ENCODE data around the gene ANGPTL4.
"Not testable (repeated sequence)": the region's sequence is repeated elsewhere in the genome, so short reads cannot be mapped to it uniquely, and the experiment has no call there.

Gene ANGPTL4

DNA sequence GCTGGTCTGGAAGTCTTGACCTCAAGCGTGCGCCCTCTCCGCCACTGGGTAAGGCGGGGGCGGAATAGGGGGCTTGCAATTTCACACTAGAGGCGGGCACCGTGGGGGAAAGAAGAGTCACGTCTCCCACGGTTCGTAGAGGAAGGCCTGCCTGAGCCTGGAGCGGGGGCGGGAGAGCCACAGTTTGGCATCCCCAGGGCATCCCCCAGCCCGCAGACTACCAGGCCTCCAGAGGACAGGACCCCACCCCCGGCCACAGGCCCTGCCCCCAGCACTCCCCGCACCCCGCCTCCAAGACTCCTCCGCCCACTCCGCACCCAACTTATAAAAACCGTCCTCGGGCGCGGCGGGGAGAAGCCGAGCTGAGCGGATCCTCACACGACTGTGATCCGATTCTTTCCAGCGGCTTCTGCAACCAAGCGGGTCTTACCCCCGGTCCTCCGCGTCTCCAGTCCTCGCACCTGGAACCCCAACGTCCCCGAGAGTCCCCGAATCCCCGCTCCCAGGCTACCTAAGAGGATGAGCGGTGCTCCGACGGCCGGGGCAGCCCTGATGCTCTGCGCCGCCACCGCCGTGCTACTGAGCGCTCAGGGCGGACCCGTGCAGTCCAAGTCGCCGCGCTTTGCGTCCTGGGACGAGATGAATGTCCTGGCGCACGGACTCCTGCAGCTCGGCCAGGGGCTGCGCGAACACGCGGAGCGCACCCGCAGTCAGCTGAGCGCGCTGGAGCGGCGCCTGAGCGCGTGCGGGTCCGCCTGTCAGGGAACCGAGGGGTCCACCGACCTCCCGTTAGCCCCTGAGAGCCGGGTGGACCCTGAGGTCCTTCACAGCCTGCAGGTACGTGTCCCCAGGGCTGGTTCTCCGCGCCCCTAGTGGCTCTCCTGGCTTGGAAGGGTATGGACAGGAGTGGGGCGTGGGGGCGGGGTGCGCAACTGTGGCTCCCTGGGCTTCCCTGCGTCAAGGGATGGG is at the start of gene ANGPTL4:
Gene ANGPTL4 (plus strand): TSS at position 353 of the 969 bp plus-strand sequence. CDS start 167 bp downstream, at position 520.
- H3K36me3 Mint-ChIP-seq: no peaks in the 10 kb centered on the region
- no peak within 1 kb of the TSS for H3K27ac Mint-ChIP-seq
- H3K9me3 Mint-ChIP-seq: no peaks in the 10 kb centered on the region
- no peak for DNase-seq (ENCODE audit: low spot score in 2 of 2)
- peaks cover 30% of the 10 kb centered on the region for H3K27me3 Mint-ChIP-seq
- H3K4me1 Mint-ChIP-seq: peaks cover 13% of the 10 kb centered on the region
- peak within 1 kb of the TSS; percentile 58 for H3K4me3 Mint-ChIP-seq
- peak; percentile 42 for ATAC-seq (ENCODE audit: low read depth)

DNA sequence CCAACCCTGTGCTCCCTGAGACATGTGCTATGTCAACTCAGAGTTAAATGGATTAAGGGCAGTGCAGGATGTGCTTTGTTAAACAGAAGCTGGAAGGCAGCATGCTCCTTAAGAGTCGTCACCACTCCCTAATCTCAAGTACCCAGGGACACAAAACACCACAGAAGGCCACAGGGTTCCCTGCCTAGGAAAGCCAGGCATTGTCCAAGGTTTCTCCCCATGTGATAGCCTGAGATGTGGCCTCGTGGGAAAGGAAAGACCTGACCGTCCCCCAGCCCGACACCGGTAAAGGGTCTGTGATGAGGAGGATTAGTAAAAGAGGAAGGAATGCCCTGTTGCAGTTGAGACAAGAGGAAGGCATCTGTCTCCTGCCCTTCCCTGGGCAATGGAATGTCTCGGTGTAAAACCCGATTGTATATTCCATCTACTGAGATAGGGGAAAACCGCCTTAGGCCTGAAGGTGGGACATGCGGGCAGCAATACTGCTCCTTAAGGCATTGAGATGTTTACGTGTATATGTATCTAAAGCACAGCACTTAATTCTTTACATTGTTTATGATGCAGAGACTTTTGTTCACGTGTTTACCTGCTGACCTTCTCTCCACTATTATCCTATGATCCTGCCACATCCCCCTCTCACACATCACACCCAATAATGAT is 48.8 kb upstream of the ANGPTL4 start:
- H3K36me3 Mint-ChIP-seq: peaks cover 13% of the 10 kb centered on the region
- not testable (repeated sequence) for ATAC-seq (ENCODE audit: low read depth); DNase-seq (ENCODE audit: low spot score in 2 of 2); H3K4me3 Mint-ChIP-seq; H3K4me1 Mint-ChIP-seq; H3K9me3 Mint-ChIP-seq; H3K27me3 Mint-ChIP-seq; H3K27ac Mint-ChIP-seq

- no peak overlapping the region for H3K4me3 Mint-ChIP-seq
- no peak overlapping the region for H3K27ac Mint-ChIP-seq
- no peaks in the 10 kb centered on the region for H3K9me3 Mint-ChIP-seq
- DNase-seq (ENCODE audit: low spot score in 2 of 2) (no peak), ATAC-seq (ENCODE audit: low read depth) (no peak)
- H3K27me3 Mint-ChIP-seq: no peaks in the 10 kb centered on the region
- H3K36me3 Mint-ChIP-seq: peaks cover 11% of the 10 kb centered on the region
- H3K4me1 Mint-ChIP-seq: peaks cover 10% of the 10 kb centered on the region
Measured at GRCh38 chr19:8316351-8317125, 47.4 kb upstream of the ANGPTL4 start.

- DNase-seq (ENCODE audit: low spot score in 2 of 2); H3K27me3 Mint-ChIP-seq; ATAC-seq (ENCODE audit: low read depth); H3K27ac Mint-ChIP-seq; H3K36me3 Mint-ChIP-seq; H3K9me3 Mint-ChIP-seq; H3K4me3 Mint-ChIP-seq: not testable (repeated sequence)
- H3K4me1 Mint-ChIP-seq: peaks cover 18% of the 10 kb centered on the region
Measured at GRCh38 chr19:8318835-8319234, 45.1 kb upstream of the ANGPTL4 start.

DNA sequence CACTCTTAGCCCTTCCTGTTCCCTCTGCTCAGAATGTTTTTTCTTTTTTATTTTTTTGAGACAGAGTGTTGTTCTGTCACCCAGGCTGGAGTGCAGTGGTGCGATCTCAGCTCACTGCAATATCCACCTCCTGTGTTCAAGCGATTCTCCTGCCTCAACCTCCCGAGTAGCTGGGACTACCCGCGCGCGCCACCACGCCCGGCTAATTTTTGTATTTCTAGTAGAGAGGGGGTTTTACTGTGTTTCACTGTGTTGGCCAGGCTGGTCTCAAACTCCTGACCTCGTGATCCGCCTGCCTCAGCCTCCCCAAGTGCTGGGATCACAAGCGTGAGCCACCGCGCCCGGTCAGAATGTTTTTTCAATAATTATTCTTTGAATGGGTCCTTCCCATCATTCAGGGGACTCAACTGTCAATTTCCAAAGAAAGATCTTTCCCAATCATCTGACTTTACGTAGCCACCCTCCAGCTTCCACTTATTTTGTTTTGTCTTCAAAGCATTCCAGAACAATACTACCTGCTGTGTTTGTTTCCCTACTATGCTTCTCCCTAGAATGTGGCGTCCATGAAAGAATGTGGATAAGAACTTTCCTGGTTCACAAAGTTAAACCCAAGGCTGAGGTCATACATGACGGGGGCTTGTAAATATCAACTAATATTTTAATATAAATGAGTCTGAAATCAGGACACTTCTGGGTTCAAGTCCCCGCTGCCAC is 44.0 kb upstream of the ANGPTL4 start:
- no peak for DNase-seq (ENCODE audit: low spot score in 2 of 2)
- Mint-ChIP-seq H3K27ac (peak overlapping the region; percentile 99), H3K27me3 (no peaks in the 10 kb centered on the region), H3K36me3 (peaks cover 8% of the 10 kb centered on the region), H3K4me3 (peak overlapping the region; percentile 100), H3K4me1 (peaks cover 18% of the 10 kb centered on the region), H3K9me3 (no peaks in the 10 kb centered on the region)
- ATAC-seq (ENCODE audit: low read depth): no peak

- Mint-ChIP-seq H3K4me3 (peak overlapping the region; percentile 100), H3K4me1 (peaks cover 18% of the 10 kb centered on the region), H3K27ac (peak overlapping the region; percentile 99), H3K36me3 (peaks cover 4% of the 10 kb centered on the region), H3K9me3 (no peaks in the 10 kb centered on the region), H3K27me3 (no peaks in the 10 kb centered on the region)
- DNase-seq (ENCODE audit: low spot score in 2 of 2) (no peak), ATAC-seq (ENCODE audit: low read depth) (no peak)
Measured at GRCh38 chr19:8320564-8321066, 43.3 kb upstream of the ANGPTL4 start.

DNA sequence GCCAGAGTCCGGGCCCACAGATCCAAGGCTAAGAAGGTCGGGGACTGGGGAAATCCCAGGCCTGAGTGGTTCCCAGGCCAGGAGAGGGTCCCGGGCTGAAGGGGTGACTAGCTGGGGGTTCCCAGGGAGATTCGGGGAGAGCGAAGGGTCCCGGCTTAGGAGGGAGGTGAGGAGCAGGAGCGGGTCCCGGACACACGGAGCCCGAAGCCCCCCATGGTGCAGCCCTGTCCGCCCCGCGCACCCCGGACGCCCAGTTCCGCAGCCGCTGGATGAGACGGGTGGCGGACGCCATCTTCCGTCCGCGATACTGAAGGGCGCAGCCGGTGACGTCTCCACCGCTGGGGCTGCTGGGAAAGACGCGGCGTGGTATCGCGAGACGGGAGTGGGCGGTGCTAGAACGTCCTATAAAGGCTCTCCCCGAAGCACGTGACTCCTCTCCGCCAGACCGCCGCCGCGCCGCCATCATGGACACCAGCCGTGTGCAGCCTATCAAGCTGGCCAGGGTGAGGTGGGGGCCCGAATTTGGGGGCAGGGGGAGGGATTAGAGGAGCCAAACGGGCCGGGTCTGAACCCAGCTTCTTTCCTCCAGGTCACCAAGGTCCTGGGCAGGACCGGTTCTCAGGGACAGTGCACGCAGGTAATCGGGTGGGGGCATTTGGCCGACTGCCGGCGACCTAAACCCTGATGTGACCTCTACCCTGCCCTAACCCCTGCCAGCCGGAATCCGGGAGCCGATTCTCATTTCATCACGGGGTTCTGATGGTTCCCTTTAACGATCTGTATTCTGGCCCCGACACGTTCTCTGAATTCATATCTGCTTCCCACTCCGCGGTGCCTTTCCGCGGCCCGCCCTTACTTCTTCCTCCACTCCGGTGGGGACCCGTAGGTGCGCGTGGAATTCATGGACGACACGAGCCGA is 42.6 kb upstream of the ANGPTL4 start, which contains the start of the genes NDUFA7 and RPS28:
Gene NDUFA7 (minus strand): TSS at position 309 of the 919 bp plus-strand sequence. CDS start 17 bp downstream, at position 292.
Gene RPS28 (plus strand): TSS at position 430 of the 919 bp plus-strand sequence. CDS start 35 bp downstream, at position 465.
- H3K4me1 Mint-ChIP-seq: peaks cover 18% of the 10 kb centered on the region
- peak within 1 kb of the TSS; percentile 99 for H3K27ac Mint-ChIP-seq
- no peaks in the 10 kb centered on the region for H3K36me3 Mint-ChIP-seq
- no peaks in the 10 kb centered on the region for H3K9me3 Mint-ChIP-seq
- peak within 1 kb of the TSS; percentile 100 for H3K4me3 Mint-ChIP-seq
- ATAC-seq (ENCODE audit: low read depth) (peak; percentile 96), DNase-seq (ENCODE audit: low spot score in 2 of 2) (peak; percentile 96)
- H3K27me3 Mint-ChIP-seq: no peaks in the 10 kb centered on the region

GRCh38 chr19:8321986-8322637 is 41.8 kb upstream of the ANGPTL4 start:
- Mint-ChIP-seq H3K27ac (peak overlapping the region; percentile 99), H3K27me3 (peaks cover 4% of the 10 kb centered on the region), H3K9me3 (no peaks in the 10 kb centered on the region), H3K36me3 (peaks cover 2% of the 10 kb centered on the region), H3K4me1 (peaks cover 18% of the 10 kb centered on the region), H3K4me3 (peak overlapping the region; percentile 100)
- DNase-seq (ENCODE audit: low spot score in 2 of 2) (no peak), ATAC-seq (ENCODE audit: low read depth) (no peak)

- DNase-seq (ENCODE audit: low spot score in 2 of 2) (no peak), ATAC-seq (ENCODE audit: low read depth) (no peak)
- Mint-ChIP-seq H3K36me3 (peaks cover 2% of the 10 kb centered on the region), H3K27me3 (peaks cover 4% of the 10 kb centered on the region), H3K27ac (peak overlapping the region; percentile 99), H3K4me3 (peak overlapping the region; percentile 100), H3K9me3 (no peaks in the 10 kb centered on the region), H3K4me1 (peaks cover 18% of the 10 kb centered on the region)
Measured at GRCh38 chr19:8322638-8322997, 41.3 kb upstream of the ANGPTL4 start.

DNA sequence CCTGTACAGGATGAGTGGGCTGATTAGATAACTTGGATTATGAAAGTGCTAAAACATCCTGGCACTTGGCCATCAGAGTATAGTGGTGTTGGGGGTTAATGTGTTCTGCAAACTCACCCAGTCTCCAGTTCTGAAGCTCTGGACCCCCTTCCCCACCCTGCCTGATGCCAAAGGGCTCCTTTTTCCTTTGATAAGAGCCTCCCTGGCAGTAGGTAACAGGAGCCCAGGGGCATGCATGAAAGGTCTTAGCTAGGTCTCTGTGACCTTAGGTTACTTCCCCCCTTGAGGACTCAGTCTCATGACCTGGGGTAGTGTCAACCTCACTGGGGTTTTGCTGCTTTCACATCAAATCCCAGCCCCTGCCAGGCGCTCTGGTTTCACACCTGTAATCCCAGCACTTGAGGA is 40.2 kb upstream of the ANGPTL4 start:
- Mint-ChIP-seq H3K4me1 (peaks cover 18% of the 10 kb centered on the region), H3K27me3 (peaks cover 11% of the 10 kb centered on the region), H3K9me3 (no peaks in the 10 kb centered on the region), H3K36me3 (peaks cover 2% of the 10 kb centered on the region), H3K27ac (no peak overlapping the region), H3K4me3 (peak overlapping the region; percentile 14)
- no peak for ATAC-seq (ENCODE audit: low read depth)
- DNase-seq (ENCODE audit: low spot score in 2 of 2): no peak

DNA sequence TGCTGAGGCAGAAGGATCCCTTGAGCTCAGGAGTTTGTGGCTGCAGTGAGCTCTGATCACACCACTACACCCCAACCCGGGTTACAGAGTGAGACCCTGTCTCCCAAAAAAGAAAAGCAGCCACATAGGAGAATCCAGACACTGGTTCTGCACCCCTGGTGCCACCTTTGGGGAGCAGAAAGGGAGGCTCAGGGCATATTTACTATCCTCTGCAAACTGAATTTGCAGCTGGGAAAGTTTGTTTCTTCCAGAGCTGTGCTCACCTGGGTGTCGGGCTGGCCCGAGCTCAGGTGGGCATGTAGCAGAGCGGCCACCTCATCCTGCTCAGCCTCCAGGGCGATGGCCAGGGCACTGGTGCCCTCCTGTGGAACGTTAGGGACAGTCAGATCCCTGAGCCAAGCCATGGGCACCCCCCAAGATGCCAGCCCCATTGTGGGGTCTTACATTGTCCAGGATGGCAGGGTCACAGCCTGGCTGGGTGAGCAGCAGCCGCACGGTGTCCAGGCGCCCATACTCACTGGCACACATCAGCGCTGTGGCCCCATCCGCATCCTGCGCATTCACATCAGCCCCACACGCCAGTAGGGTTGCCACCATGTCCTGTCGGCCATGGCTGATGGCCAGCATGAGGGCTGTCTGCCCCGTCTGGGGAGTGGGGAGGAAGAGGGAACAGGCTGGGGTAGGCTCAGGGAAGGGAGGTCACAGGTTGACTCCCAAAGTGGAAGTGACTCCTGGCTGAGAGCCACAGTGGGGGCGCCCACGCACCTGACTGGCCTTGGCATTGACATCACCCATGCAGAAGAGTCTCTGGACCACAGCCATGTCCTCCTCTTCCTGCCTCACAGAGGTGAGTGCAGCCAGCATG is 39.5 kb upstream of the ANGPTL4 start:
- DNase-seq (ENCODE audit: low spot score in 2 of 2) (no peak), ATAC-seq (ENCODE audit: low read depth) (no peak)
- Mint-ChIP-seq H3K27ac (no peak overlapping the region), H3K4me3 (no peak overlapping the region), H3K4me1 (peaks cover 18% of the 10 kb centered on the region), H3K9me3 (no peaks in the 10 kb centered on the region), H3K27me3 (peaks cover 11% of the 10 kb centered on the region), H3K36me3 (peaks cover 2% of the 10 kb centered on the region)
